Chondrocyte (in vitro differentiated cells): ENCODE results near the gene TP53INP2. TPM values are rescaled to one million over a fixed set of nuclear protein-coding genes. Genes with fewer than 3 reads are reported as not detected.

Source experiments
- DNase-seq: peaks from one replicate; pipeline ENCODE4 v3.0.0; 2021; ENCODE audit warnings: mixed read lengths, low spot score
- H3K27ac Mint-ChIP-seq: one replicate; pipeline ENCODE4 v1.8.0; 2021; ENCODE audit warnings: mild to moderate bottlenecking, moderate library complexity, mixed read lengths; ENCODE audit not compliant: unreplicated experiment
- H3K27me3 Mint-ChIP-seq: 2 replicates; pipeline ENCODE4 v1.8.0; 2021; ENCODE audit warnings: low read depth, mixed read lengths
- H3K36me3 Mint-ChIP-seq: 2 replicates; pipeline ENCODE4 v1.8.0; 2021; ENCODE audit warnings: low read depth, mixed read lengths
- H3K4me1 Mint-ChIP-seq: 2 replicates; pipeline ENCODE4 v1.8.0; 2021; ENCODE audit warnings: low read depth, mild to moderate bottlenecking, mixed read lengths
- H3K4me3 Mint-ChIP-seq: one replicate; pipeline ENCODE4 v1.8.0; 2021; ENCODE audit warnings: mild to moderate bottlenecking, moderate library complexity, mixed read lengths; ENCODE audit not compliant: unreplicated experiment
- H3K9me3 Mint-ChIP-seq: 2 replicates; pipeline ENCODE4 v1.8.0; 2021; ENCODE audit warnings: low read depth, mixed read lengths
- CTCF ChIP-seq: fragments of 200-600 bp; sonication (generic); IDR thresholded peaks from 2 replicates; pipeline ENCODE4 v1.5.0; 2021; ENCODE audit warnings: antibody characterized with exemption, mild to moderate bottlenecking, moderate library complexity
- total RNA-seq: library from RNA; stranded (reverse); gene quantifications from 3 replicates; pipeline ENCODE4 v1.2.1, GENCODE V29; 2021

TP53INP2 gene
- total RNA-seq, 1 donor from 2014 or later: 59.8 TPM

- H3K27ac Mint-ChIP-seq: peak overlapping the region; percentile 97
- peak overlapping the region; percentile 97 for H3K4me3 Mint-ChIP-seq
- H3K9me3 Mint-ChIP-seq: no peaks in the 10 kb centered on the region
- H3K27me3 Mint-ChIP-seq: peaks cover 2% of the 10 kb centered on the region
- no peak for DNase-seq
- H3K4me1 Mint-ChIP-seq: peaks cover 33% of the 10 kb centered on the region
- H3K36me3 Mint-ChIP-seq: no peaks in the 10 kb centered on the region
- no peak for TF ChIP-seq CTCF
Observed at GRCh38 chr20:34703061-34703423, 1.1 kb upstream of the TP53INP2 start.

- H3K4me3 Mint-ChIP-seq: peak overlapping the region; percentile 97
- no peaks in the 10 kb centered on the region for H3K9me3 Mint-ChIP-seq
- H3K4me1 Mint-ChIP-seq: peaks cover 38% of the 10 kb centered on the region
- peak overlapping the region; percentile 97 for H3K27ac Mint-ChIP-seq
- DNase-seq: no peak
- no peaks in the 10 kb centered on the region for H3K36me3 Mint-ChIP-seq
- H3K27me3 Mint-ChIP-seq: peaks cover under 1% of the 10 kb centered on the region
- peak; percentile 60 for TF ChIP-seq CTCF
Observed at GRCh38 chr20:34703424-34704176, 544 bp upstream of the TP53INP2 start.

- Mint-ChIP-seq H3K27ac (peak overlapping the region; percentile 99), H3K27me3 (no peaks in the 10 kb centered on the region), H3K4me3 (peak overlapping the region; percentile 97), H3K4me1 (peaks cover 41% of the 10 kb centered on the region), H3K36me3 (no peaks in the 10 kb centered on the region), H3K9me3 (no peaks in the 10 kb centered on the region)
- DNase-seq: no peak
- TF ChIP-seq CTCF: no peak
Observed at GRCh38 chr20:34705008-34705396, 858 bp downstream of the TP53INP2 start.

GRCh38 chr20:34705397-34706301 is 1.5 kb downstream of the TP53INP2 start:
- no peak for DNase-seq
- peak; percentile 52 for TF ChIP-seq CTCF
- Mint-ChIP-seq H3K27me3 (no peaks in the 10 kb centered on the region), H3K4me1 (peaks cover 47% of the 10 kb centered on the region), H3K9me3 (no peaks in the 10 kb centered on the region), H3K27ac (peak overlapping the region; percentile 99), H3K4me3 (peak overlapping the region; percentile 97), H3K36me3 (peaks cover under 1% of the 10 kb centered on the region)

GRCh38 chr20:34706302-34706875 is 2.2 kb downstream of the TP53INP2 start:
- H3K27ac Mint-ChIP-seq: peak overlapping the region; percentile 99
- H3K4me1 Mint-ChIP-seq: peaks cover 49% of the 10 kb centered on the region

More at GRCh38 chr20:34706302-34706875, 2.2 kb downstream of the TP53INP2 start:
- H3K4me3 Mint-ChIP-seq: no peak overlapping the region
- no peaks in the 10 kb centered on the region for H3K9me3 Mint-ChIP-seq
- TF ChIP-seq CTCF: no peak
- DNase-seq: no peak
- H3K27me3 Mint-ChIP-seq: no peaks in the 10 kb centered on the region
- peaks cover 3% of the 10 kb centered on the region for H3K36me3 Mint-ChIP-seq
